NCI-H1436 (cell line): Measurements from ENCODE around the gene PCCA.
A peak's percentile ranks its signal among the peaks of the same experiment; 100 is the strongest.
"Not testable (repeated sequence)": the region's sequence is repeated elsewhere in the genome, so short reads cannot be mapped to it uniquely, and the experiment has no call there.

Source experiments
- DNase-seq: peaks from one replicate; lab custom pipeline; 2025; lab: John Stamatoyannopoulos, UW

The PCCA gene

GRCh38 chr13:100088644-100089464 is at the start of gene PCCA:
Gene PCCA, plus strand, starts transcription at chr13:100089093. Its CDS starts 28 bp downstream, at chr13:100089121.
- DNase-seq: peak; percentile 74

- DNase-seq: no peak
Observed at GRCh38 chr13:100039740-100040139, 49.2 kb upstream of the PCCA start.

GRCh38 chr13:100040196-100040595 is 48.7 kb upstream of the PCCA start:
- peak; percentile 33 for DNase-seq

GRCh38 chr13:100044936-100045335 is 44.0 kb upstream of the PCCA start:
- DNase-seq: no peak

- no peak for DNase-seq
Observed at GRCh38 chr13:100045355-100045754, 43.5 kb upstream of the PCCA start.

GRCh38 chr13:100051070-100051469 is 37.8 kb upstream of the PCCA start:
- no peak for DNase-seq

GRCh38 chr13:100059827-100060226 is 29.1 kb upstream of the PCCA start:
- no peak for DNase-seq

- no peak for DNase-seq
Observed at GRCh38 chr13:100063333-100063732, 25.6 kb upstream of the PCCA start.

- no peak for DNase-seq
Observed at GRCh38 chr13:100063906-100064305, 25.0 kb upstream of the PCCA start.

GRCh38 chr13:100068133-100068931 is 20.6 kb upstream of the PCCA start:
- no peak for DNase-seq

- DNase-seq: no peak
Observed at GRCh38 chr13:100069278-100069677, 19.6 kb upstream of the PCCA start.

- DNase-seq: no peak
Observed at GRCh38 chr13:100075700-100076587, 12.9 kb upstream of the PCCA start.

GRCh38 chr13:100079003-100079402 is 9.9 kb upstream of the PCCA start:
- not testable (repeated sequence) for DNase-seq

- DNase-seq: not testable (repeated sequence)
Observed at GRCh38 chr13:100083401-100083800, 5.5 kb upstream of the PCCA start.

GRCh38 chr13:100088273-100088643 is 635 bp upstream of the PCCA start:
- no peak for DNase-seq

- DNase-seq: no peak
Observed at GRCh38 chr13:100089465-100090032, 656 bp downstream of the PCCA start.

GRCh38 chr13:100090861-100091260 is 2.0 kb downstream of the PCCA start:
- DNase-seq: no peak

GRCh38 chr13:100091391-100091790 is 2.5 kb downstream of the PCCA start:
- DNase-seq: no peak

GRCh38 chr13:100092273-100092672 is 3.4 kb downstream of the PCCA start:
- not testable (repeated sequence) for DNase-seq

GRCh38 chr13:100095498-100095897 is 6.6 kb downstream of the PCCA start:
- no peak for DNase-seq

GRCh38 chr13:100096526-100096925 is 7.6 kb downstream of the PCCA start:
- no peak for DNase-seq

GRCh38 chr13:100097821-100098220 is 8.9 kb downstream of the PCCA start:
- DNase-seq: no peak
